GM12801 (cell line): ENCODE measurements around the gene EOLA1.

Source experiments
- CTCF ChIP-seq: IDR thresholded peaks from one replicate; pipeline ENCODE4 v1.5.1; 2011; ENCODE audit warnings: control low read depth; ENCODE audit not compliant: insufficient read length; ENCODE audit errors: extremely low read depth

EOLA1 gene

GRCh38 chrX:149517308-149517707 is 23.5 kb upstream of the EOLA1 start:
- no peak for TF ChIP-seq CTCF

- no peak for TF ChIP-seq CTCF
Measured at GRCh38 chrX:149518236-149518635, 22.6 kb upstream of the EOLA1 start.

GRCh38 chrX:149521438-149521837 is 19.4 kb upstream of the EOLA1 start:
- no peak for TF ChIP-seq CTCF

- no peak for TF ChIP-seq CTCF
Measured at GRCh38 chrX:149522916-149523315, 17.9 kb upstream of the EOLA1 start.

- TF ChIP-seq CTCF, result no peak
Measured at GRCh38 chrX:149527705-149528104, 13.1 kb upstream of the EOLA1 start.

- TF ChIP-seq CTCF, result no peak
Measured at GRCh38 chrX:149528381-149528780, 12.4 kb upstream of the EOLA1 start.

GRCh38 chrX:149531599-149531998 is 9.2 kb upstream of the EOLA1 start:
- TF ChIP-seq CTCF, result no peak

GRCh38 chrX:149539283-149540130 is 1.3 kb upstream of the EOLA1 start:
- TF ChIP-seq CTCF, result no peak
